IgD-negative memory B cell (primary cell): ENCODE results near the gene RCVRN. TPM values are rescaled to one million over a fixed set of nuclear protein-coding genes. Genes with fewer than 3 reads are reported as not detected.
A peak's percentile ranks its signal among the peaks of the same experiment; 100 is the strongest.

Experiments used
- H3K27ac Mint-ChIP-seq, 3 donors: one replicate each; pipeline ENCODE4 v1.8.0; 2020 to 2022; ENCODE audit warnings: mild to moderate bottlenecking in 3 of 3, mixed read lengths in 3 of 3, moderate library complexity in 1 of 3
- H3K27me3 Mint-ChIP-seq: one replicate; pipeline ENCODE4 v1.8.0; 2021; ENCODE audit warnings: mixed read lengths
- H3K36me3 Mint-ChIP-seq: one replicate; pipeline ENCODE4 v1.8.0; 2020; ENCODE audit warnings: mild to moderate bottlenecking, mixed read lengths
- H3K4me1 Mint-ChIP-seq, 3 donors: one replicate each; pipeline ENCODE4 v1.8.0; 2020 to 2022; ENCODE audit warnings: mixed read lengths in 3 of 3, mild to moderate bottlenecking in 1 of 3
- H3K4me3 Mint-ChIP-seq, 4 donors: one replicate each; pipeline ENCODE4 v1.8.0; 2020 to 2022; ENCODE audit warnings: mild to moderate bottlenecking in 4 of 4, mixed read lengths in 4 of 4, moderate library complexity in 3 of 4
- H3K9me3 Mint-ChIP-seq, 3 donors: one replicate each; pipeline ENCODE4 v1.8.0; 2020 to 2021; ENCODE audit warnings: mixed read lengths in 3 of 3, mild to moderate bottlenecking in 1 of 3
- polyA plus RNA-seq: library from polyadenylated mRNA; unstranded; fragments of 300-500 nt; fragmentation: Illumina TruSeq; gene quantifications from one replicate; pipeline ENCODE4 v1.2.3, GENCODE V29; 2021

Gene RCVRN
- not detected for polyA plus RNA-seq

DNA sequence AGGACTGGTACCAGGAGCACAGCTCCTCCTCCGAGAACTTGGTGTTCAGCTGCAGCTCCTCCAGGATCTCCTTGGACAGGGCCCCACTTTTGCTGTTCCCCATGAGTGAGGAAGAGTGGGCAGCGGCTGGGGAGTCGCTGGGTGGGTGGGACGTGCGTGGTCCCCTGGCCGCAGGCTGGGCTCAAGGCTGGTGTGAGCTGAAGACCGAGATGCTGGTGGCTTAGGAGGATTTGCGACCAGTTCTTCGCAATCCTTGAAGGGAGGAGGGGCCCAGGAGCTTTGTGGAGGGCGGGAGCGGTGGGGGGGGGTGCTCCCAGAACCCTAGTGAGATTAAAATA is at the start of gene RCVRN:
TSS of gene RCVRN (minus strand) at position 194 of the 338 bp plus-strand sequence. CDS start at position 103, 91 bp downstream.
- peaks cover 10% of the 10 kb centered on the region for H3K27me3 Mint-ChIP-seq
- peaks cover 1% of the 10 kb centered on the region for H3K36me3 Mint-ChIP-seq
- H3K4me1 Mint-ChIP-seq, result no peaks in the 10 kb centered on the region
- H3K4me3 Mint-ChIP-seq, result no peak within 1 kb of the TSS
- H3K27ac Mint-ChIP-seq, result no peak within 1 kb of the TSS
- no peaks in the 10 kb centered on the region for H3K9me3 Mint-ChIP-seq

DNA sequence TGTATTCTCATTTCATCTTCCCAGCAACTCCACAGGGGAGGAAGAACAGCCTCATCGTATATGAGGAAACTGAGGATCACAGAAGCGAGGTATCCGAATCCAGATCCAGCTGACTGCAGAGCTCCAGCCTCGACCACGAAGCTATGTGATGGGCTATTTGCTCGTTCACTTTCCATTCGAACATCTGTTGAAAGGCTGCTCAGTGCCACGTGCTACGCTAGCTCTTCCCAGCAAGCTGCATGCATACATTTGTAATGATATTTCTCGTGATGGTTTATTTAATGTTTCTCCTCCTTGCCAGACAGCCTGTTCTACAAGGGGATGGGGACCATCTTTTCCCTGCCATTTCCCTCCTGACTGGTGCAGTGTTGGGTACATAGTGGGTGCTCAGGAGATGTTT is 48.4 kb upstream of the RCVRN start:
- Mint-ChIP-seq H3K4me1 (no peaks in the 10 kb centered on the region), H3K27ac (no peak overlapping the region), H3K9me3 (no peaks in the 10 kb centered on the region), H3K4me3 (no peak overlapping the region), H3K36me3 (no peaks in the 10 kb centered on the region), H3K27me3 (peaks cover 4% of the 10 kb centered on the region)

DNA sequence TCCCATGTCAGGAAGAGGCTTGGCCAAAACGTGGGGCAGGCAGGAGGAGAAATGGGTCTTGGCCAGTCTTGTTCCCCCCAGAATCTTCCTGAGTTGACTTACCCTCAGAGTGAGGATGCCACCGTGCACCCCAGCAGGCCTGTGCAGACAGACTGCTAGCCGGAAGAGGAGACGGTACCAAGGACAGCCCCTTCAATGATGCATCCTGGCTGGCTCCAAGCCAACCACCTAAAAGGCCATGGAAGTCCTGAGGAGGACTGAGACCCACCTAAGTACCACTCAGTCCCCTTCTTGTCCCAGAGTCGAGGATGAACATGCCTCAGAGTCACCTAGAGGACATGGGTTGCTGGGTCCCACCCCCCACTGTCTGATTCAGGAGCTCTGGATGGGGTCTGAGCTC is 46.7 kb upstream of the RCVRN start:
- Mint-ChIP-seq H3K4me3 (no peak overlapping the region), H3K27me3 (no peaks in the 10 kb centered on the region), H3K36me3 (no peaks in the 10 kb centered on the region), H3K27ac (no peak overlapping the region), H3K9me3 (no peaks in the 10 kb centered on the region), H3K4me1 (no peaks in the 10 kb centered on the region)

DNA sequence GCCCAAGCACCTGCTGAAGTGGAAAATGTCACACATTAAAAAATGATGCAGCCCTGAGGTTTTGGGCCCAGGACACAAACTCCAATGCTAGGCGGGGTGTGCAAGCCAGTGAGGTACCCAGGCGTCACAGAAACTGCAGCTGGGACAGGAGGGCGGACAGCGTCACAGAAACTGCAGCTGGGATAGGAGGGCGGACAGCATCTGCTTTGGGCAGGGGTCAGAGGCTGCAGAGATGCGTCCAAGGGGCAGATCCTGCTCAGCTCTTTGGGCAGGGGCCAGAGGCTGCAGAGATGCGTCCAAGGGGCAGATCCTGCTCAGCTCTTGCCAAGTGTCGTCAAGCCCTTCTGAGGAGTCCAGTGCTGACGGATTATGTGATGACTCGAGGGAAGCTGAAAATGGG is 43.9 kb upstream of the RCVRN start:
- no peak overlapping the region for H3K27ac Mint-ChIP-seq

DNA sequence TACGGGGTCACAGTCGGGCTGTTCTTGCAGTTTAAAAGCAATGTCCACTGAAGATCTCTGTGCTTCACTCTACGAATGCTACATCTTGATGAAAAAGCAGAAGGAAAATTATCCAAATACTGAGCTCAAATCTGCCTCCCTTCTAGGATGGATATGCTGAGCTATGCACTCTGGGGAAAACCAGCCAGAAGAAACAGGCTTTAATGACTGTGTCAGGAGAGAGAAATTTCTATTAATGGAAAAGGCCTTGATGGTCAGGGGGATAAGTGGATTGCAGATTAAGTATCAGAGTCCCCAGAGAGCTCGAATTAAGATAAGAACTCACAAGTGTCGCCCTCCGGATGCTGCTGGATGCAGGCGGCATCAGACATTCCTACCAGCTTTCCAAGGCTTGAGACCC is 39.6 kb upstream of the RCVRN start:
- peaks cover 2% of the 10 kb centered on the region for H3K36me3 Mint-ChIP-seq
- peaks cover 0 to 2% (median 0%) of the 10 kb centered on the region in 3 donors for H3K4me1 Mint-ChIP-seq
- H3K27ac Mint-ChIP-seq, result no peak overlapping the region

More for the DNA sequence above, 43.9 kb upstream of the RCVRN start:
- Mint-ChIP-seq H3K36me3 (peaks cover 2% of the 10 kb centered on the region), H3K9me3 (no peaks in the 10 kb centered on the region), H3K4me3 (no peak overlapping the region), H3K4me1 (no peaks in the 10 kb centered on the region), H3K27me3 (no peaks in the 10 kb centered on the region)

DNA sequence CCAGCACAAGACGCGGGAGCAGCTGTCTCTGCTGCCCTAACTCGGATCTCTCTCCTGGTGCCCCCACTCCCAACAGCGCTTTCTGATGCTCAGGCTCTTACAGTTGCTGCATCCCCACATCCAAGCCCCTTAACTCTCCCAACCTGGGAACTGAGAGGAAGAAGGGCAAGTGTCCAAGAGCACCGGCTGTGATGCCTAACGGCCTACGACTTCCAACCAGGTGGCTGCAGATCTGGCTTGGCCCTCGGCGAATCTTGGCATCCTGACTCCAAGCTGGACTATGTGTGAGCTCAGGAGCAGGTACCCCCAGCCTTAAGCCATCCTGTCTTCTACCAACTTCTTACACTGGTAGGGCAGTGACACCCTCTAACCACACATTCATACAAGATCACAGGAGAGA is 38.3 kb upstream of the RCVRN start:
- Mint-ChIP-seq H3K27me3 (no peaks in the 10 kb centered on the region), H3K9me3 (no peaks in the 10 kb centered on the region), H3K4me3 (no peak overlapping the region), H3K36me3 (peaks cover 2% of the 10 kb centered on the region), H3K27ac (no peak overlapping the region), H3K4me1 (peaks cover 0 to 2% (median 0%) of the 10 kb centered on the region in 3 donors)

More for the DNA sequence above, 39.6 kb upstream of the RCVRN start:
- Mint-ChIP-seq H3K4me3 (no peak overlapping the region), H3K27me3 (no peaks in the 10 kb centered on the region), H3K9me3 (no peaks in the 10 kb centered on the region)

DNA sequence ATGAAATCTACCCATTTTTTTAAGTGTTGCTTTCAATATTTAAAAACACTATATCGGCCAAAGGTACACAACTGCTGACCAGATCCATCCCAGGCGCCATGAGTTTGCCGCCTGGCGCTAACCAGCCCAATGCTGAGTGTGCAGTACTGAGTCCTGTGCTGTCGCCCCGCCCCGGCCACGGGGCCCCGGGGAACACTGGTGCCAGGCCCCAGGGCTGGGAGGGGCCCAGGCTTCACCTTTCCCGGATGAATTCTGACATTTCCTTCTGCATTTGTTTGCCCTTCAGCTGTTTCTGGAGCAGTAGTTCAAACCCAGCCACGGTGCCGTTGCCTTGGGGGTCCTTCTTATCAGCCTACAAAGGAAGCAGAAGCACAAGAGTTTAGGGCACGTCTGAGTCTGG is 37.8 kb upstream of the RCVRN start:
- Mint-ChIP-seq H3K36me3 (peaks cover 2% of the 10 kb centered on the region), H3K9me3 (no peaks in the 10 kb centered on the region), H3K27me3 (no peaks in the 10 kb centered on the region), H3K27ac (no peak overlapping the region), H3K4me1 (peaks cover 0 to 2% (median 0%) of the 10 kb centered on the region in 3 donors), H3K4me3 (no peak overlapping the region)

DNA sequence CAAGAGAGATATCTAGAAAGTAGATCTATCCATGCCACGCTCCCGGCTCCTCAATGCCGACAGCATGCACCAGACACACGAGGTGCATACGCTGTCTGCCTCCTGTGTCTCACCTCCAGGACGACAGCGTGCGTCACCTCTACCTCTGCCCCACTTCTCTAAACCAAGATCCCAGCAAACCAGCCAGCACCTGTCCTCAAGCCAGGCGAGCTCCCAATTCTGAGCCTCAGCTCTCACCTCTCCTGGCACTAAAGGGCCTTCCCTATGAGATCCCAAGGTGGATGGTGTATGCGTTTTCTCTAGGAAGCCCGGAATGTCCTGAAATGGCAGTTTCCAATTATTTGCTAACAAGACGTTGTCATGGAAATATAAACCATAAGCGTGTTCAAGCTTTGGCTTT is 36.2 kb upstream of the RCVRN start:
- Mint-ChIP-seq H3K9me3 (no peaks in the 10 kb centered on the region), H3K36me3 (peaks cover 2% of the 10 kb centered on the region), H3K4me3 (no peak overlapping the region), H3K4me1 (peaks cover 0 to 2% (median 0%) of the 10 kb centered on the region in 3 donors), H3K27ac (no peak overlapping the region), H3K27me3 (no peaks in the 10 kb centered on the region)

DNA sequence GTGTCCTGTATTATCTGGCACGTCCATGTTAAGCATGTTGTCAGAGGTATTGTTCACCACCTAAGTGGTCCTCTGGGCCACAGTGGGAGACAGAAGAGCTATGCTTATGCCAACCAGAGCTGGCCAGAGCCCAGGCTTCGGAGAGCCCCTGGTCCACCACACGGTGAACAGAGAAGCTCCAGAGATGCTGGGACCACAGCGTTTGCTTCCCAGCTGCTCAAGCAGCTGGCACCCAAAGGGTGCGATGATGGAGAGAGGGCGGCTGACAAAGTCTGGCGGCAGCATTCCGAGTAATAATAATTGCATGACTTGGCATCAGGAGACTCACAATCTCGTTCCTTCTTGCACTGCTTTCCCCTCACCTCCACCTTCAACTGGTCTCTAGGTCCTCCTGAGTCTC is 35.8 kb upstream of the RCVRN start:
- Mint-ChIP-seq H3K27me3 (no peaks in the 10 kb centered on the region), H3K27ac (no peak overlapping the region), H3K36me3 (peaks cover 2% of the 10 kb centered on the region)

DNA sequence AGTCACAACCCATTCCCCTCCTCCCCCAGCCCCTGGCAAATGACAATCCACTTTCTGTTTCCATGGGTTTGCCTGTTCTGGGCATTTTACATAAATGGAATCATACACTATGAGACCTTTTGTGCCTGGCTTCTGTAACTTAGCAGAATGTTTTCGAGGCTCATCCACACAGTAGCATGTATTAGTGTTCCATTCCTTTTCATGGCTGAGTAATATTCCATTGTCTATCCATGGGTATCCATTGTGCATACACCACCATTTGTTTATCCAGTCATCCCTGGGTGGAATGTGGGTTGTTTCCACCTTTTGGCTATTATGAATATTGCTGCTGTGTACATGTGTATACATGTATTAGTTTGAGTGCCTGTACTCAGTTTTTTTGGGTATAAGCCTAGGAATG is 33.7 kb upstream of the RCVRN start:
- no peaks in the 10 kb centered on the region for H3K36me3 Mint-ChIP-seq
- H3K9me3 Mint-ChIP-seq, result no peaks in the 10 kb centered on the region
- H3K27me3 Mint-ChIP-seq, result no peaks in the 10 kb centered on the region
- H3K27ac Mint-ChIP-seq, result no peak overlapping the region
- H3K4me3 Mint-ChIP-seq, result no peak overlapping the region
- peaks cover 0 to 2% (median 0%) of the 10 kb centered on the region in 3 donors for H3K4me1 Mint-ChIP-seq

More for the DNA sequence above, 35.8 kb upstream of the RCVRN start:
- no peak overlapping the region for H3K4me3 Mint-ChIP-seq
- H3K4me1 Mint-ChIP-seq, result peaks cover 0 to 2% (median 0%) of the 10 kb centered on the region in 3 donors
- H3K9me3 Mint-ChIP-seq, result no peaks in the 10 kb centered on the region

DNA sequence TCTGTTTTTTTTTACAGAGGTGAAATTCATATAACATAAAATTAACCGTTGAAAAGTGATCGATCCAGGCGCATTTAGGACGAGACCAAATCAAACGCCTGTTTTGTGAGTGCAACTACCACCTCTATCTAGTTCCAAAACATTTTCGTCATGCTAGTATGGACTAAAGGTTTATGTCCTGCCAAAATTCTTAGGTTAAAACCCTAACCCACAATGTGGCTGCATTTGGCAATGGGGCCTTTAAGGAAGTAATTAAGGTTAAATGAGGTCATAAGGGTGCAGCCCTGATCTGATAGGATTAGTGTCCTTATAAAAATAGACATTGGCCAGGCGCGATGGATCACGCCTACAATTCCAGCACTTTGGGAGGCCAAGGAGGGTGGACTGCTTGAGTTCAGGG is 32.8 kb upstream of the RCVRN start:
- Mint-ChIP-seq H3K4me1 (peaks cover 0 to 2% (median 0%) of the 10 kb centered on the region in 3 donors), H3K9me3 (no peaks in the 10 kb centered on the region), H3K27me3 (no peaks in the 10 kb centered on the region), H3K27ac (no peak overlapping the region), H3K4me3 (no peak overlapping the region), H3K36me3 (no peaks in the 10 kb centered on the region)

DNA sequence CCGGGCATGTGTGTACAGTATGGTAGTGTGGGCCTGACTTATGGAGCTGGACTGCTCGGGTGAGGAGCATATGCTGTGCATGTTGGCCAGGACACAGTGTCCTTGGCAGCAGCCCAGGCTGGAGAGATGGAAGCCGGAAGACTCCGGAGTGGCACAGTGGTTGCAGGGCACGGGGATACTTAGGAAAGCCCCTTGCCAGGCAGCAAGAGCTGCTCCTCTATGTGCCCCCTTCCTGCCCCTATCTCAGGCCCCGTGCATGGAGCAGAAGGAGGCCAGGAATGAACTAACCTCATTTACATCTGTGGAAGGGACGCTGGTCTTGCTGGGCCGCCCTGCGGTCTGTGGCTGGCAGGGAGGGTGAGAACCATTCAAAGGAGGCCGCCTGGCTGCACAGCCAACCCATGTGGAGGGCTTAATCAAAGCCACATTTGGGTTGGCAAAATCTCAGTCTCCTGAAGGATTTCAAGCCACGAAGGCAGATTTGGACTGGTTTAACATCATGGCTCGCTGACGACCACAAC is 32.2 kb upstream of the RCVRN start:
- Mint-ChIP-seq H3K4me1 (peaks cover 0 to 2% (median 0%) of the 10 kb centered on the region in 3 donors), H3K4me3 (no peak overlapping the region), H3K9me3 (no peaks in the 10 kb centered on the region), H3K27me3 (peaks cover 2% of the 10 kb centered on the region), H3K27ac (no peak overlapping the region), H3K36me3 (no peaks in the 10 kb centered on the region)

DNA sequence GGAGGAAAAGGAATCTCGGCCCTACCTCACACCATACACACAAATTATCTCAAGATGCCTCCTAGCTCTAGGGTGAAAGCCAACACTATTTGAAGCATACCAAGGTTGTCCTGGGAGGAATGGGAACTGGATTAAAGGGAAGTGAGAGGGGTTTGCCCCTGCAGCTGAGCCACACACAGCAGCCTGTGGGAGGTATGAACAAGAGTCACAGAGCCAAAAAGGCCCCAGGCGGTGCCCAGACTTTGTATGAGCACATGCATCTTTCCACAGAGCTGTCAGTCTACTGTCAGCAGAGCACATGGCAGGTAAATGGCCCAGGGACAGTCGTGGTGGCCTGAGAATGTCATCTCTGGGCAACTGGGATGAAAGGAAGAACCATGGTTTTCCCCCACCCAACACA is 31.0 kb upstream of the RCVRN start:
- Mint-ChIP-seq H3K4me3 (no peak overlapping the region), H3K27ac (no peak overlapping the region), H3K27me3 (peaks cover 2% of the 10 kb centered on the region), H3K4me1 (peaks cover 0 to under 1% (median 0%) of the 10 kb centered on the region in 3 donors), H3K36me3 (no peaks in the 10 kb centered on the region), H3K9me3 (no peaks in the 10 kb centered on the region)

DNA sequence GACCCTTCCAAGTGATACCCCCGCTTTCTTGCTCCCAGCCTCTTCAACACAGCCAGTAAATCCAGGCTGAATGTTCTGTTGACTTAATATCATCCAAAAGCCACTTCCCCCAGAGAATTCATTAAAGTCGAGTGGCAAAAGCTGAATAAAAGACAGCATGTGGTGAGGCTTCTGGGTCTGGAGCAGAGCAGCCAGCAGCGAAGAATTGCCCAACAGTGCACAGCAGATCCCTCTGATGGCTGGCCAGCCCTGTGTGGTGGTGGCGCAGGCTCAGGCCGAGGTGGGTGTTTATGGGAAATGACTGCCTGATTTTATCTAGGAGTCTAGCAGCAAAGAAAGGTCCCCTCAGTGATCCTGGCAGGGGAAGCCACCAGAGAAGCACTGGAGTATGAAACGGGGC is 30.3 kb upstream of the RCVRN start:
- Mint-ChIP-seq H3K9me3 (no peaks in the 10 kb centered on the region), H3K4me1 (no peaks in the 10 kb centered on the region), H3K36me3 (no peaks in the 10 kb centered on the region), H3K27ac (no peak overlapping the region), H3K4me3 (no peak overlapping the region), H3K27me3 (peaks cover 2% of the 10 kb centered on the region)

DNA sequence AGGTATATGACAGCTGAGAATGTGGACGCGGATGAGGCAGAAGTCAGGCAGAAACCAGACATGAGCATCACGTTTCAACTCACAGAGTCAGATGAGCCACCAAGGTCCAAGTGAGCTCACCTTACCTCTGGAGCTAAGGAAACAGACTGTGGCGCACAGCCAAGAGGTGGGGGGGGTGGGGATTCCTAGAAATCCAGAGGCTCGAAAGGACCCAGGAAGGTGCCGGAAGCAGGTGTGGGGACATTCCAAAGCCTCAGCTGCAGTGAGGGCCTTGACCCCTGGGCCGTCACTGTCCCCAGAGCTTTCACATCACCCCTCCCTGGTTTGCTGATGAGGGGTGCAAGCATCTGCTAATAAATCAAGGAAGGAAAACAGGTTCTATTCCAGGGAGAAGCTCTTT is 29.3 kb upstream of the RCVRN start:
- Mint-ChIP-seq H3K4me1 (no peaks in the 10 kb centered on the region), H3K27me3 (peaks cover 2% of the 10 kb centered on the region), H3K4me3 (no peak overlapping the region), H3K36me3 (no peaks in the 10 kb centered on the region), H3K27ac (no peak overlapping the region), H3K9me3 (no peaks in the 10 kb centered on the region)

DNA sequence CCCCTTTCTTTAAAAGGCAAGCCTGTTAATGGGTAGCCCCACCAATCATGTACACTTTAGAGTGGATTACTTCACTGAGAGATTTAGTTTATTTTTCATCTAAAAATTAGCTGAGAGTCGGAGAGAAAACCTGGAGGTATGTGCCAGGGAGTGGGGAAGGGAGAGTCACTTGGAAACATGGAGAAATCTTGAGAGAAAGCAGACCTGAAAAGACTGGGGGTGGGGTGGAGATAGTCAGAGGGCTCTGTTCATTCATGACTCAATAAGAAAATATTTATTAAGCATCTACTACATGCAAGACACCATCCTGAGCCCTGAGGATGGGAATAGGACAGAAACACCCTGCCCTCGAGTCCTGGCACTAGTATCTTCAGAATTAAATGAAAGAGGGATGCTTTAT is 27.4 kb upstream of the RCVRN start:
- Mint-ChIP-seq H3K4me3 (no peak overlapping the region), H3K4me1 (no peaks in the 10 kb centered on the region), H3K27ac (peak overlapping the region in 1 of 3 donors; percentile 47), H3K27me3 (peaks cover 3% of the 10 kb centered on the region), H3K36me3 (no peaks in the 10 kb centered on the region), H3K9me3 (no peaks in the 10 kb centered on the region)
